MM.1S (cell line): ENCODE measurements around the gene STXBP1.

Source experiments
- DNase-seq: peaks from one replicate; pipeline ENCODE4 v3.0.0-alpha.2; 2015
- H2AFZ ChIP-seq: fragments of 300-600 bp; sonication (generic); 2 replicates; pipeline ENCODE4 v1.6.0; 2016; ENCODE audit warnings: antibody characterized with exemption, low read length
- H3F3A ChIP-seq: fragments of 300-600 bp; sonication (generic); 2 replicates; pipeline ENCODE4 v1.6.1; 2016; ENCODE audit warnings: mild to moderate bottlenecking, antibody characterized with exemption, low read length, moderate library complexity, mixed read lengths; ENCODE audit not compliant: insufficient read depth
- H3K27ac ChIP-seq: fragments of 300-600 bp; sonication (generic); 2 replicates; pipeline ENCODE4 v1.5.1; 2016; ENCODE audit warnings: mild to moderate bottlenecking, low read length
- H3K27me3 ChIP-seq: fragments of 300-600 bp; sonication (generic); replicated peaks from 2 replicates; pipeline ENCODE4 v1.6.0; 2016; ENCODE audit warnings: low read length; ENCODE audit not compliant: insufficient read depth
- H3K36me3 ChIP-seq: fragments of 300-600 bp; sonication (generic); replicated peaks from 2 replicates; pipeline ENCODE4 v1.6.1; 2016; ENCODE audit warnings: mild to moderate bottlenecking, low read length, mixed read lengths; ENCODE audit not compliant: insufficient read depth
- H3K4me1 ChIP-seq: fragments of 300-600 bp; sonication (generic); 2 replicates; pipeline ENCODE4 v1.6.1; 2016; ENCODE audit warnings: low read length, mixed read lengths
- H3K4me2 ChIP-seq: fragments of 300-600 bp; sonication (generic); 2 replicates; pipeline ENCODE4 v1.6.0; 2016; ENCODE audit warnings: low read depth, low read length
- H3K4me3 ChIP-seq: fragments of 300-600 bp; sonication (generic); 2 replicates; pipeline ENCODE4 v1.5.1; 2016; ENCODE audit warnings: low read length, mixed read lengths
- H3K79me2 ChIP-seq: fragments of 300-600 bp; sonication (generic); 2 replicates; pipeline ENCODE4 v1.6.1; 2016; ENCODE audit warnings: mixed run types, low read length, mixed read lengths
- H3K9ac ChIP-seq: fragments of 300-600 bp; sonication (generic); 2 replicates; pipeline ENCODE4 v1.6.1; 2016; ENCODE audit warnings: low read length, mixed read lengths
- H3K9me2 ChIP-seq: fragments of 300-600 bp; sonication (generic); replicated peaks from 2 replicates; pipeline ENCODE4 v1.6.1; 2016; ENCODE audit warnings: mild to moderate bottlenecking, low read length, mixed read lengths; ENCODE audit not compliant: insufficient read depth
- H3K9me3 ChIP-seq: fragments of 300-600 bp; sonication (generic); replicated peaks from 2 replicates; pipeline ENCODE4 v1.6.1; 2016; ENCODE audit warnings: mild to moderate bottlenecking, low read length, mixed read lengths; ENCODE audit not compliant: insufficient read depth
- H4K20me1 ChIP-seq: fragments of 300-600 bp; sonication (generic); 2 replicates; pipeline ENCODE4 v1.6.1; 2016; ENCODE audit warnings: mild to moderate bottlenecking, low read length, moderate library complexity, mixed read lengths; ENCODE audit not compliant: insufficient read depth
- EZH2 ChIP-seq: fragments of 300-600 bp; sonication (generic); optimal IDR thresholded peaks from 2 replicates; pipeline ENCODE3; 2017; ENCODE audit warnings: low read depth, mild to moderate bottlenecking, antibody characterized with exemption, low read length, mixed read lengths
- EZH2phosphoT487 ChIP-seq: fragments of 300-600 bp; sonication (generic); IDR thresholded peaks from 2 replicates; pipeline ENCODE4 v1.6.1; 2018; ENCODE audit warnings: antibody characterized with exemption, low read length
- TF ChIP-seq, protein P1 (sequence below): fragments of 300-600 bp; sonication (generic); IDR thresholded peaks from 2 replicates; pipeline ENCODE4 v1.5.1; 2016; ENCODE audit warnings: antibody characterized with exemption, low read length, mixed read lengths

The STXBP1 gene

DNA sequence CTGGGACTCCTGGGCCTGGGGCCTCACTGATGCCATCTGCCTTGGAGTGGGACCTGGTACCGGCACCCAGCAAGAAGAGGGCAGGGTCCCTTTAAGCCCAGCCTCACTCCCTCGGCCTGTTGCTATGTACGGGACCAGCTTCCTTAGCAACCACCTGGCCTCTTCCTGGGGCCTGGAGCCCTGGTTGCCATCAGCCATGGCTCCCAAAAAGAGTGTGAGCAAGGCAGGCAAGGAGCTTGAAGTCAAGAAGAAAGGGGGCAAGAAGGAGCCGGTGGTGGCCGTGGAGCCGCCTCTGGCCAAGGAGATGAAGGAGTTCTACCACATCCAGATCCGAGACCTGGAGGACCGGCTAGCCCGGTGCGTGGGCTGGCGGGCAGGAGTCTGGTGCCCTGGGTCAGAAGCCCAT lies 94.8 kb downstream of the STXBP1 start, which contains the start of gene CFAP157:
Gene CFAP157 (plus strand): TSS at position 153 of the 406 bp plus-strand sequence. CDS start 44 bp downstream, at position 197.
- no peaks in the 10 kb centered on the region for H3F3A ChIP-seq
- H4K20me1 ChIP-seq, result no peaks in the 10 kb centered on the region
- no peak within 1 kb of the TSS for H2AFZ ChIP-seq
- no peak within 1 kb of the TSS for H3K9ac ChIP-seq
- no peaks in the 10 kb centered on the region for H3K9me3 ChIP-seq
- no peak within 1 kb of the TSS for H3K4me3 ChIP-seq
- no peak within 1 kb of the TSS for H3K27ac ChIP-seq
- no peaks in the 10 kb centered on the region for H3K27me3 ChIP-seq
- no peaks in the 10 kb centered on the region for H3K79me2 ChIP-seq
- no peaks in the 10 kb centered on the region for H3K36me3 ChIP-seq
- H3K4me1 ChIP-seq, result no peaks in the 10 kb centered on the region
- TF ChIP-seq EZH2phosphoT487, result no peak
- TF ChIP-seq, protein P1, sequence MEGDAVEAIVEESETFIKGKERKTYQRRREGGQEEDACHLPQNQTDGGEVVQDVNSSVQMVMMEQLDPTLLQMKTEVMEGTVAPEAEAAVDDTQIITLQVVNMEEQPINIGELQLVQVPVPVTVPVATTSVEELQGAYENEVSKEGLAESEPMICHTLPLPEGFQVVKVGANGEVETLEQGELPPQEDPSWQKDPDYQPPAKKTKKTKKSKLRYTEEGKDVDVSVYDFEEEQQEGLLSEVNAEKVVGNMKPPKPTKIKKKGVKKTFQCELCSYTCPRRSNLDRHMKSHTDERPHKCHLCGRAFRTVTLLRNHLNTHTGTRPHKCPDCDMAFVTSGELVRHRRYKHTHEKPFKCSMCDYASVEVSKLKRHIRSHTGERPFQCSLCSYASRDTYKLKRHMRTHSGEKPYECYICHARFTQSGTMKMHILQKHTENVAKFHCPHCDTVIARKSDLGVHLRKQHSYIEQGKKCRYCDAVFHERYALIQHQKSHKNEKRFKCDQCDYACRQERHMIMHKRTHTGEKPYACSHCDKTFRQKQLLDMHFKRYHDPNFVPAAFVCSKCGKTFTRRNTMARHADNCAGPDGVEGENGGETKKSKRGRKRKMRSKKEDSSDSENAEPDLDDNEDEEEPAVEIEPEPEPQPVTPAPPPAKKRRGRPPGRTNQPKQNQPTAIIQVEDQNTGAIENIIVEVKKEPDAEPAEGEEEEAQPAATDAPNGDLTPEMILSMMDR, result no peak
- H3K4me2 ChIP-seq, result no peak within 1 kb of the TSS
- no peak for DNase-seq
- H3K9me2 ChIP-seq, result no peaks in the 10 kb centered on the region

GRCh38 chr9:127707766-127708165 lies 95.7 kb downstream of the STXBP1 start:
- H3K27ac ChIP-seq, result no peak overlapping the region
- H3K4me3 ChIP-seq, result no peak overlapping the region
- no peaks in the 10 kb centered on the region for H3K79me2 ChIP-seq
- H3K4me2 ChIP-seq, result no peak overlapping the region
- no peaks in the 10 kb centered on the region for H3K9me2 ChIP-seq
- no peaks in the 10 kb centered on the region for H3K36me3 ChIP-seq
- no peaks in the 10 kb centered on the region for H3K9me3 ChIP-seq
- H4K20me1 ChIP-seq, result no peaks in the 10 kb centered on the region
- no peaks in the 10 kb centered on the region for H3F3A ChIP-seq
- H3K4me1 ChIP-seq, result no peaks in the 10 kb centered on the region
- no peaks in the 10 kb centered on the region for H3K27me3 ChIP-seq
- DNase-seq, result peak; percentile 12
- no peak overlapping the region for H3K9ac ChIP-seq
- TF ChIP-seq, protein P1, result peak; percentile 25; the same call in 1 of the 2 replicates
- TF ChIP-seq EZH2, result no peak
- no peak overlapping the region for H2AFZ ChIP-seq

GRCh38 chr9:127708952-127709587 lies 97.0 kb downstream of the STXBP1 start:
- TF ChIP-seq EZH2phosphoT487, result no peak
- TF ChIP-seq EZH2, result no peak
- TF ChIP-seq, protein P1, result no peak
- Histone ChIP-seq H3K9me3 (no peaks in the 10 kb centered on the region), H2AFZ (no peak overlapping the region), H3K4me1 (no peaks in the 10 kb centered on the region), H3K27ac (no peak overlapping the region), H3K4me3 (no peak overlapping the region), H3K79me2 (no peaks in the 10 kb centered on the region), H3K4me2 (no peak overlapping the region), H3K9ac (no peak overlapping the region), H3K36me3 (no peaks in the 10 kb centered on the region), H4K20me1 (no peaks in the 10 kb centered on the region), H3K9me2 (no peaks in the 10 kb centered on the region), H3F3A (no peaks in the 10 kb centered on the region), H3K27me3 (no peaks in the 10 kb centered on the region)
- no peak for DNase-seq
